Glomerular visceral epithelial cell (primary cell): Measurements from ENCODE around the gene KAZN.
A peak's percentile ranks its signal among the peaks of the same experiment; 100 is the strongest.

Source experiments
- DNase-seq: peaks from one replicate; pipeline ENCODE4 v3.0.0-alpha.2; 2016; ENCODE audit errors: extremely low spot score

KAZN gene

DNA sequence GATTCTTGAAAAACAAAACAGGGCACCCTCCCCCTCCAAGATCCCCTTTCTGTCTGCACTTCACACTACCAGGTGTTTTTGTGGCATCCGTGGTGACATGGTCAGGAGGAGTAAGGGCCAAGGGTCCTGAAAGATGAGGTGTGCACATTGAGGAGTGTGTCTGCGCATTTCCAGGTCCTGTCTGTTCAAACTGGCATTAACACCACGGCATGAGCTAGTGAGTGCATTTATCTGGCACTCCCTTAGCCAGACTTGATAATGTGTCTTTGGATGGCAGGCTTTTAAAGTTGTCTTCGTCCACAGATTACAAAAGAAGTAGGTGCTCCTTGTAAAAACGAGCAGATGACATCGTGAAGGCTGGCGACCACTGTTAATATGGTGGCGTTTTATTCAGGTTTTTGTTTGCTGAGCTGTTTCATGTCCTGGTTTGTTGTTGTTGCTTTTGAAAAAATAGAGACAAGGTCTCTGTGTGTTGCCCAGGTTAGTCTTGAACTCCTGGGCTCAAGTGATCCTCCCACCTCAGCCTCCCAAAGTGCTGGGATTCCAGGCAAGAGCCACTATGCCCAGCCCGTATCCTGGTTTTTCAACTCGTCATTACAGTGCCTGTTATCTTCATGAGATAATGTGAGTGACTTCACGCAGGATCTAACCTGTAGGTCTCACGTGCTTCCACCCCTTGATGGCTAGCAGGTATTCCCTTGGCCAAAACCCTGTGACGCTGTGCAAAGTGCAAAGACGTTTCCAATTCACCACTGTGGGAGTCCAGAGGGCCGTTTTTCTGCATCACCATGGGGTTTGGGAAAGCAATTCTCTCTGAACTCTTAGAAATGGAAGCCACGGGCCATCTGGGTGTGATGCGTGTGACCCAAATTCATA is 559.3 kb downstream of the KAZN start:
- DNase-seq: no peak

DNA sequence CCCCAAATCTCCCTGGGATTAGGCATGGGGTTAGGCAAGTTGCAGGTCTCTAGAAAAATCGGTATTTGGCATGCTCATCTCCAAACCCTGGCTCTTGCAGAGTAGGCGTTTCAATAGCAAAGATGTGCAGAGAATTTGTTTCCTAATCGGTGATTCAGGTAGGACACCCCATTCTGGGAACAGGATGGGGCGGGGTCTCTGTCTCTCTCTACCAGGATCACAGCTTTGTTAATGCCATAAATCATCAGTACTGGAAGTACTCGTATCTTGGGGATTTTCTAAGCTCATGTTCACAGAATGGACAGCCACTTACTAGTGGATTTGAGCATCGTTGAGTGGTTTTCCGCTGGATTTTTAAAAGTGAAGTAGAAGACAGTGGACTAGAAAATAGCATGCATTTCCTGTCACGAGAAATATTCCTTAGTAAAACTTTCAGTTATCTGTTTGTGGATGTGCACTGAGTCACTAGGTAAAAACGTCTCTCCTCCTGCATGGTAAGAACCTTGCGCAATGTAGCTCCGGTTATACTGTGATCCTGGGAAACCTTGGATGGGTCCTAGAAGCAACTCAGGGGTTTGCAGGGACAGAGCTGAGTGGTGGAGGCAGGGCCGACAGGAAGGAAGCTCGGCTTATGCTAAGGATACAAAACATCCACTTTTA is 560.2 kb downstream of the KAZN start:
- peak; percentile 81 for DNase-seq

DNA sequence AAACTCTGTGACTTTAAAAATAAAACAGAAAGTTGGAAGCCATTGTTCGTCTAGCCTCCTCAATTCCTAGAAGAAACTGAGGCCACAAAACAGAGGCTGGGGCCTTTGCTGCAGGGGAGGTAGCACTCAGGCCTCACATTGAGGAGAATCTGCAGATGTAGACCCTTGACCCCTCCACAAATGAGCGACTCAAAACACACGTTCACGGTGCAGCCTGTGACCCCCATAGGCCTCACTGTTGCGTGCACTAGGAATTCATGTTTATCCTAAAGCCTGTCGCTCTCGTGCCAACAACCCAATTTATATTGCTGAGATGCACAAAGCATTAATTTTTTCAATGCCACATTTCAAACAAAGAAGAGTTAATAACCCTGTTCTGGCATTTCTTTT is 560.7 kb downstream of the KAZN start:
- no peak for DNase-seq

DNA sequence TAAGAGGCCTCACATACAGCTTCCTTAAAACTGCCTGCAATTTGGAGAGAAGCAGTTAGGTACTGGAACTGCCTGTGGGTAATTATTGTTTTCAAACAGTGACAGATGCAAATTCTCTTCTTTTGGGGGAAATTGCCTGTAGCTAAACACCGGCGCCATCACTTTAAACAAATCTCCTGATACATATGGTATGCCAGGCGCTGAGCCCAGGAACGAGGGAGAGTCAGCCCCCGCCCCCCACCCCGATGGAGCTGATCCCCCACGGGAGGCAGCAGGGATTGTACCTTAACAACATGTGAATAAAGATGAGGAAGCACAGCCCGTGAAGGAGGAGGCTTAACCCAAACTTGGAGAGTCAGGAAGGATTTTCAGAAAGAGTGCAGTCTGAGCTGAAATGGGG is 562.1 kb downstream of the KAZN start:
- DNase-seq: no peak

DNA sequence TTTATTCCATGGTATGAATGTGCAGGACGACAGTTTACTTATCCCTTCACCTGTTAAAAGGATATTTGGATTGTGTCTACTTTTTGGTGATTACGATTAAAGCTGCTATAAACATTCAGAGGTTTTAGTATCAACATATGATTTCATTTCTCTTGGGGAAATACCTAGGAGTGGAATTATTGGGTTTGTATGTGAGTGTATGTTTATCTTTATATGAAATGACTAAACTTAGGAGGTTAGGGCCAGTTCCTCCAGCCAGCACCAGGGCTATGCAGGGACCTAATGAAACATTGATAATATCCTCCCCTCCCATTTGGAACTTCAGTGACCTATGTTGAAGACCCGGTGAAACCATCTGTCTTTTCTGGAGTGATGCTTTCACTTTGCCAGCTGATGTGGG is 568.9 kb downstream of the KAZN start:
- peak; percentile 41 for DNase-seq
